ENCODE results near the gene CYTH4. TPM values are rescaled to one million over a fixed set of nuclear protein-coding genes. Genes with fewer than 3 reads are reported as not detected.

The CYTH4 gene
- total RNA-seq, 1 donor from 2014 or later, result not detected

- Mint-ChIP-seq H3K27me3 (ENCODE audit: unreplicated experiment) (peaks cover 2% of the 10 kb centered on the region), H3K9me3 (ENCODE audit: unreplicated experiment) (peaks cover 5% of the 10 kb centered on the region), H3K27ac (ENCODE audit: unreplicated experiment) (no peak overlapping the region), H3K36me3 (ENCODE audit: unreplicated experiment) (no peaks in the 10 kb centered on the region), H3K4me3 (ENCODE audit: unreplicated experiment) (no peak overlapping the region), H3K4me1 (ENCODE audit: low read depth, unreplicated experiment) (peaks cover 13% of the 10 kb centered on the region)
- DNase-seq, result no peak
- no peak for TF ChIP-seq CTCF (IDR thresholded peaks at IDR 0.05; ENCODE audit: partially characterized antibody, unreplicated experiment)
These were observed 41.4 kb upstream of the CYTH4 start for GRCh38 chr22:37240941-37241320.

- Mint-ChIP-seq H3K27me3 (ENCODE audit: unreplicated experiment) (peaks cover 2% of the 10 kb centered on the region), H3K4me3 (ENCODE audit: unreplicated experiment) (no peak overlapping the region), H3K9me3 (ENCODE audit: unreplicated experiment) (peaks cover 5% of the 10 kb centered on the region), H3K27ac (ENCODE audit: unreplicated experiment) (no peak overlapping the region), H3K36me3 (ENCODE audit: unreplicated experiment) (no peaks in the 10 kb centered on the region), H3K4me1 (ENCODE audit: low read depth, unreplicated experiment) (peaks cover 13% of the 10 kb centered on the region)
- TF ChIP-seq CTCF (IDR thresholded peaks at IDR 0.05; ENCODE audit: partially characterized antibody, unreplicated experiment), result no peak
- no peak for DNase-seq
These were observed 40.8 kb upstream of the CYTH4 start for GRCh38 chr22:37241351-37242142.

- peaks cover under 1% of the 10 kb centered on the region for H3K27me3 Mint-ChIP-seq (ENCODE audit: unreplicated experiment)
- no peaks in the 10 kb centered on the region for H3K36me3 Mint-ChIP-seq (ENCODE audit: unreplicated experiment)
- no peak overlapping the region for H3K27ac Mint-ChIP-seq (ENCODE audit: unreplicated experiment)
- DNase-seq, result no peak
- peaks cover 4% of the 10 kb centered on the region for H3K9me3 Mint-ChIP-seq (ENCODE audit: unreplicated experiment)
- no peak overlapping the region for H3K4me3 Mint-ChIP-seq (ENCODE audit: unreplicated experiment)
- TF ChIP-seq CTCF (IDR thresholded peaks at IDR 0.05; ENCODE audit: partially characterized antibody, unreplicated experiment), result no peak
- peaks cover 10% of the 10 kb centered on the region for H3K4me1 Mint-ChIP-seq (ENCODE audit: low read depth, unreplicated experiment)
These were observed 39.9 kb upstream of the CYTH4 start for GRCh38 chr22:37242395-37242918.

- Mint-ChIP-seq H3K27me3 (ENCODE audit: unreplicated experiment) (no peaks in the 10 kb centered on the region), H3K36me3 (ENCODE audit: unreplicated experiment) (no peaks in the 10 kb centered on the region), H3K9me3 (ENCODE audit: unreplicated experiment) (peaks cover 4% of the 10 kb centered on the region), H3K4me1 (ENCODE audit: low read depth, unreplicated experiment) (peaks cover 10% of the 10 kb centered on the region), H3K4me3 (ENCODE audit: unreplicated experiment) (no peak overlapping the region), H3K27ac (ENCODE audit: unreplicated experiment) (no peak overlapping the region)
- no peak for DNase-seq
- no peak for TF ChIP-seq CTCF (IDR thresholded peaks at IDR 0.05; ENCODE audit: partially characterized antibody, unreplicated experiment)
These were observed 38.8 kb upstream of the CYTH4 start for GRCh38 chr22:37243402-37244113.
